SK-N-SH treated with all-trans-retinoic acid at 6 μM for 48 hours (cell line): ENCODE results near the gene UBE3C.

Experiments
- ATAC-seq: fragments of 200-7000 bp; cut with Tn5 transposase; 3 replicates; pipeline ENCODE4 v1.9.1; 2020; ENCODE audit warnings: mild to moderate bottlenecking, moderate library complexity
- ARNTL ChIP-seq: fragments of 450-650 bp; formaldehyde crosslinking; IDR thresholded peaks from 2 replicates; pipeline ENCODE4 v1.5.0; 2020; ENCODE audit warnings: low read depth, mild to moderate bottlenecking, moderate library complexity, borderline replicate concordance
- BACH2 ChIP-seq: fragments of 250-450 bp; sonication (Bioruptor Pico); IDR thresholded peaks from 2 replicates; pipeline ENCODE4 v1.9.0; 2021; ENCODE audit warnings: mild to moderate bottlenecking, borderline replicate concordance
- CSDC2 ChIP-seq: fragments of 250-450 bp; sonication (Bioruptor Pico); IDR thresholded peaks from 2 replicates; pipeline ENCODE4 v1.5.0; 2020; ENCODE audit warnings: mild to moderate bottlenecking, moderate library complexity
- CSRNP3 ChIP-seq: fragments of 250-450 bp; sonication (Bioruptor Pico); IDR thresholded peaks from 2 replicates; pipeline ENCODE4 v1.5.1; 2021; ENCODE audit warnings: mild to moderate bottlenecking, moderate library complexity
- ESRRG ChIP-seq: fragments of 250-450 bp; sonication (Bioruptor Pico); IDR thresholded peaks from 2 replicates; pipeline ENCODE4 v1.6.1; 2021; ENCODE audit warnings: mild to moderate bottlenecking
- GLIS3 ChIP-seq: fragments of 250-450 bp; sonication (Bioruptor Pico); IDR thresholded peaks from 2 replicates; pipeline ENCODE4 v1.5.0; 2020; ENCODE audit warnings: mild to moderate bottlenecking, moderate library complexity
- ISL1 ChIP-seq: fragments of 250-450 bp; sonication (Bioruptor Pico); IDR thresholded peaks from 2 replicates; pipeline ENCODE4 v2.1.2; 2022; ENCODE audit warnings: mild to moderate bottlenecking, moderate library complexity
- OSR1 ChIP-seq: fragments of 250-450 bp; sonication (Bioruptor Pico); IDR thresholded peaks from 2 replicates; pipeline ENCODE4 v1.8.0; 2022; ENCODE audit warnings: moderate library complexity, mild to moderate bottlenecking, inconsistent platforms
- PATZ1 ChIP-seq: fragments of 250-450 bp; sonication (Bioruptor Pico); IDR thresholded peaks from 2 replicates; pipeline ENCODE4 v1.8.0; 2020; ENCODE audit warnings: mild to moderate bottlenecking, moderate library complexity, borderline replicate concordance
- PPARA ChIP-seq: fragments of 250-450 bp; sonication (Bioruptor Pico); IDR thresholded peaks from 2 replicates; pipeline ENCODE4 v1.5.0; 2020; ENCODE audit warnings: mild to moderate bottlenecking, borderline replicate concordance
- RARB ChIP-seq: fragments of 250-450 bp; sonication (Bioruptor Pico); IDR thresholded peaks from 2 replicates; pipeline ENCODE4 v1.8.0; 2021; ENCODE audit warnings: mild to moderate bottlenecking, moderate library complexity
- SNAI2 ChIP-seq: fragments of 250-450 bp; sonication (Bioruptor Pico); IDR thresholded peaks from 2 replicates; pipeline ENCODE4 v1.5.0; 2020; ENCODE audit warnings: mild to moderate bottlenecking, moderate library complexity
- TCF4 ChIP-seq: fragments of 250-450 bp; sonication (Bioruptor Pico); IDR thresholded peaks from 2 replicates; pipeline ENCODE4 v1.8.0; 2021; ENCODE audit warnings: mild to moderate bottlenecking, moderate library complexity, borderline replicate concordance
- TOX ChIP-seq: fragments of 250-450 bp; sonication (Bioruptor Pico); IDR thresholded peaks from 2 replicates; pipeline ENCODE4 v1.8.0; 2021; ENCODE audit warnings: mild to moderate bottlenecking, moderate library complexity, borderline replicate concordance
- ZC3H10 ChIP-seq: fragments of 250-450 bp; sonication (Bioruptor Pico); IDR thresholded peaks from 2 replicates; pipeline ENCODE4 v1.5.1; 2021; ENCODE audit warnings: mild to moderate bottlenecking, moderate library complexity
- ZFP3 ChIP-seq: fragments of 250-450 bp; sonication (Bioruptor Pico); IDR thresholded peaks from 2 replicates; pipeline ENCODE4 v1.5.0; 2020; ENCODE audit warnings: mild to moderate bottlenecking, moderate library complexity
- ZFP30 ChIP-seq: fragments of 450-650 bp; formaldehyde crosslinking; IDR thresholded peaks from 2 replicates; pipeline ENCODE4 v1.5.0; 2022; ENCODE audit warnings: mild to moderate bottlenecking, moderate library complexity
- ZNF565 ChIP-seq: fragments of 450-650 bp; formaldehyde crosslinking; conservative IDR thresholded peaks from 2 replicates; pipeline ENCODE4 v1.5.0; 2020; ENCODE audit warnings: low read depth, mild to moderate bottlenecking, moderate library complexity
- ZNF70 ChIP-seq: fragments of 450-650 bp; formaldehyde crosslinking; IDR thresholded peaks from 2 replicates; pipeline ENCODE4 v1.5.0; 2020; ENCODE audit warnings: mild to moderate bottlenecking, moderate library complexity
- TF ChIP-seq, protein P1 (sequence below): fragments of 250-450 bp; sonication (Bioruptor Pico); IDR thresholded peaks from 2 replicates; pipeline ENCODE4 v1.8.0; 2021; ENCODE audit warnings: low read depth, mild to moderate bottlenecking, moderate library complexity, borderline replicate concordance
- TF ChIP-seq, protein P2 (sequence below): fragments of 250-450 bp; sonication (Bioruptor Pico); IDR thresholded peaks from 2 replicates; pipeline ENCODE4 v1.5.1; 2020; ENCODE audit warnings: low read depth, mild to moderate bottlenecking, moderate library complexity
- TF ChIP-seq, protein P3 (sequence below): fragments of 250-450 bp; sonication (Bioruptor Pico); IDR thresholded peaks from 2 replicates; pipeline ENCODE4 v1.5.0; 2020; ENCODE audit warnings: mild to moderate bottlenecking, moderate library complexity

The UBE3C gene

DNA sequence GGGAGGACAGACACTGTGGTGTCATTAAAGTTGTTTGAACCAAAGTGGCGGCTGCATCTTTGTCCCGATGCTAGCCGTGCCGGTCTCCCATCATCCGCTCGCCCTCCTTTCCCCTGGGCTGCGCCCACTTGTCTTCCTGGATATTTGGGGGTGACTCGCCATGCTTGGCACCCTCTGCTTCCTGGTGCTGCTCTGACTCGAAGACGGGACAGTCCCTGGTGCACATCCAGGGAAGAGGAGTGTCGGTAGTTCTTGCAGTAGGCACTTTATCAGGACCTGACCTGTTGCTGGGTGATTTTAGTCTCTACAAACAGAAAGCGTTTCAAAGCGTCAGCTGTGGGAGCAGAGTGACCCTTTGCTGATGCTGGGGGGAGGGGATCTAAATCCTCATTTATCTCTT, 129.8 kb downstream of the UBE3C start:
- no peak for ATAC-seq

DNA sequence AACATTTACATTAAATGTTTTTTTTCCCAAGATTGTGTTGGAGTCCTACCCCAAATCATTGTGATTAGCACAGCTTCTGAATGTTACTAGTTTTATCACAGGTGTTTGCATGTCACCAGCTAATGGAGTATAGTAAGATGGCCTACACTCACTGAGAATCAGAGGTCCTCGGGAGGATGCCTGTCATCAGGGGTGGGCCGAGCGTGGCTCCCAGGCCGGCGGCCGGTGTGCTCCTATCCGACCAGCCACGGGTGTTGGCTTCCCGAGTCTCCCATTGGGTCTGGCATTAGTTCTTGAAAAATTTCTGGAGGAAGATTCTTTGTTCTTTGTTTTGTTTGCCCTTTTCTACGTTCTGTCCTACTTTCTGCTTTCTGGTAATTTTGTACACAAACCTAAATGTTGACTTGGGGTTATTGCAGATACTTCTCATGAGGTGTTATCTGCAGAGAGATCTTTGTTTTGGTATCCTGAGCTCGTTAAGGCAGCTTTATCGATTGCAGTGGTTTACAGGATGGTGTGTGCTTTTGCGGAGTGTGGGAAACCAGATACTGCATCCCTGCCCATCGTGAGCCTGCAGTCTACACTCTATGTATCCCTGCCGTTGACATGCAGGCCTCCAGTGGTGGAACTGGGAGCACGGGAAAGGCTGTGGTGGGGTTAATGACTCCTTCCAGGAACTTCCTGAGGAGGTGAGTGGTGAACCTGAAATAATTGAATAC, 130.8 kb downstream of the UBE3C start:
- no peak for ATAC-seq
- no peak for TF ChIP-seq ZNF70
- TF ChIP-seq CSRNP3 (CRISPR knock-in tag), result no peak
- TF ChIP-seq OSR1 (CRISPR knock-in tag), result no peak
- TF ChIP-seq, protein P1, sequence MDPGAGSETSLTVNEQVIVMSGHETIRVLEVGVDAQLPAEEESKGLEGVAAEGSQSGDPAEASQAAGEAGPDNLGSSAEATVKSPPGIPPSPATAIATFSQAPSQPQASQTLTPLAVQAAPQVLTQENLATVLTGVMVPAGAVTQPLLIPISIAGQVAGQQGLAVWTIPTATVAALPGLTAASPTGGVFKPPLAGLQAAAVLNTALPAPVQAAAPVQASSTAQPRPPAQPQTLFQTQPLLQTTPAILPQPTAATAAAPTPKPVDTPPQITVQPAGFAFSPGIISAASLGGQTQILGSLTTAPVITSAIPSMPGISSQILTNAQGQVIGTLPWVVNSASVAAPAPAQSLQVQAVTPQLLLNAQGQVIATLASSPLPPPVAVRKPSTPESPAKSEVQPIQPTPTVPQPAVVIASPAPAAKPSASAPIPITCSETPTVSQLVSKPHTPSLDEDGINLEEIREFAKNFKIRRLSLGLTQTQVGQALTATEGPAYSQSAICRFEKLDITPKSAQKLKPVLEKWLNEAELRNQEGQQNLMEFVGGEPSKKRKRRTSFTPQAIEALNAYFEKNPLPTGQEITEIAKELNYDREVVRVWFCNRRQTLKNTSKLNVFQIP (CRISPR knock-in tag), result no peak
- TF ChIP-seq TCF4 (CRISPR knock-in tag), result no peak
- no peak for TF ChIP-seq ZFP3 (CRISPR knock-in tag)
- TF ChIP-seq CSDC2 (CRISPR knock-in tag), result no peak
- no peak for TF ChIP-seq ZFP30
- no peak for TF ChIP-seq SNAI2 (CRISPR knock-in tag)
- no peak for TF ChIP-seq PPARA (CRISPR knock-in tag)
- TF ChIP-seq, protein P2, sequence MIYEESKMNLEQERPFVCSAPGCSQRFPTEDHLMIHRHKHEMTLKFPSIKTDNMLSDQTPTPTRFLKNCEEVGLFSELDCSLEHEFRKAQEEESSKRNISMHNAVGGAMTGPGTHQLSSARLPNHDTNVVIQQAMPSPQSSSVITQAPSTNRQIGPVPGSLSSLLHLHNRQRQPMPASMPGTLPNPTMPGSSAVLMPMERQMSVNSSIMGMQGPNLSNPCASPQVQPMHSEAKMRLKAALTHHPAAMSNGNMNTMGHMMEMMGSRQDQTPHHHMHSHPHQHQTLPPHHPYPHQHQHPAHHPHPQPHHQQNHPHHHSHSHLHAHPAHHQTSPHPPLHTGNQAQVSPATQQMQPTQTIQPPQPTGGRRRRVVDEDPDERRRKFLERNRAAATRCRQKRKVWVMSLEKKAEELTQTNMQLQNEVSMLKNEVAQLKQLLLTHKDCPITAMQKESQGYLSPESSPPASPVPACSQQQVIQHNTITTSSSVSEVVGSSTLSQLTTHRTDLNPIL (CRISPR knock-in tag), result no peak
- TF ChIP-seq ZC3H10, result no peak
- TF ChIP-seq RARB (CRISPR knock-in tag), result no peak

More for the DNA sequence above, 129.8 kb downstream of the UBE3C start:
- TF ChIP-seq, protein P3, sequence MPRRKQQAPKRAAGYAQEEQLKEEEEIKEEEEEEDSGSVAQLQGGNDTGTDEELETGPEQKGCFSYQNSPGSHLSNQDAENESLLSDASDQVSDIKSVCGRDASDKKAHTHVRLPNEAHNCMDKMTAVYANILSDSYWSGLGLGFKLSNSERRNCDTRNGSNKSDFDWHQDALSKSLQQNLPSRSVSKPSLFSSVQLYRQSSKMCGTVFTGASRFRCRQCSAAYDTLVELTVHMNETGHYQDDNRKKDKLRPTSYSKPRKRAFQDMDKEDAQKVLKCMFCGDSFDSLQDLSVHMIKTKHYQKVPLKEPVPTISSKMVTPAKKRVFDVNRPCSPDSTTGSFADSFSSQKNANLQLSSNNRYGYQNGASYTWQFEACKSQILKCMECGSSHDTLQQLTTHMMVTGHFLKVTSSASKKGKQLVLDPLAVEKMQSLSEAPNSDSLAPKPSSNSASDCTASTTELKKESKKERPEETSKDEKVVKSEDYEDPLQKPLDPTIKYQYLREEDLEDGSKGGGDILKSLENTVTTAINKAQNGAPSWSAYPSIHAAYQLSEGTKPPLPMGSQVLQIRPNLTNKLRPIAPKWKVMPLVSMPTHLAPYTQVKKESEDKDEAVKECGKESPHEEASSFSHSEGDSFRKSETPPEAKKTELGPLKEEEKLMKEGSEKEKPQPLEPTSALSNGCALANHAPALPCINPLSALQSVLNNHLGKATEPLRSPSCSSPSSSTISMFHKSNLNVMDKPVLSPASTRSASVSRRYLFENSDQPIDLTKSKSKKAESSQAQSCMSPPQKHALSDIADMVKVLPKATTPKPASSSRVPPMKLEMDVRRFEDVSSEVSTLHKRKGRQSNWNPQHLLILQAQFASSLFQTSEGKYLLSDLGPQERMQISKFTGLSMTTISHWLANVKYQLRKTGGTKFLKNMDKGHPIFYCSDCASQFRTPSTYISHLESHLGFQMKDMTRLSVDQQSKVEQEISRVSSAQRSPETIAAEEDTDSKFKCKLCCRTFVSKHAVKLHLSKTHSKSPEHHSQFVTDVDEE (CRISPR knock-in tag), result no peak
- TF ChIP-seq SNAI2 (CRISPR knock-in tag), result no peak
- no peak for TF ChIP-seq OSR1 (CRISPR knock-in tag)
- TF ChIP-seq ARNTL (CRISPR knock-in tag), result no peak
- no peak for TF ChIP-seq GLIS3 (CRISPR knock-in tag)
- TF ChIP-seq RARB (CRISPR knock-in tag), result no peak
- TF ChIP-seq TOX (CRISPR knock-in tag), result no peak
- TF ChIP-seq BACH2, result no peak
- TF ChIP-seq, protein P1 (CRISPR knock-in tag), result no peak
- TF ChIP-seq, protein P2 (CRISPR knock-in tag), result no peak
- no peak for TF ChIP-seq ISL1 (CRISPR knock-in tag)
- TF ChIP-seq ZFP3 (CRISPR knock-in tag), result no peak
- TF ChIP-seq PPARA (CRISPR knock-in tag), result no peak
- TF ChIP-seq ESRRG (CRISPR knock-in tag), result no peak
- no peak for TF ChIP-seq ZNF70
- no peak for TF ChIP-seq PATZ1
- TF ChIP-seq ZNF565 (CRISPR knock-in tag), result no peak
- TF ChIP-seq TCF4 (CRISPR knock-in tag), result no peak
- no peak for TF ChIP-seq ZFP30
